GM12878 (cell line): ENCODE data around the gene CNTLN.

Experiments used
- ATF2 ChIP-seq: IDR thresholded peaks from 2 replicates; pipeline ENCODE4 v1.6.1; 2012; ENCODE audit warnings: low read length, inconsistent platforms
- POLR2A ChIP-seq: IDR thresholded peaks from 2 replicates; pipeline ENCODE4 v1.6.1; 2011; ENCODE audit warnings: low read depth, mild to moderate bottlenecking, low read length
- RFX5 ChIP-seq: IDR thresholded peaks from 2 replicates; pipeline ENCODE4 v1.6.1; 2011; ENCODE audit warnings: low read depth, low read length, improper control_type of control experiment

DNA sequence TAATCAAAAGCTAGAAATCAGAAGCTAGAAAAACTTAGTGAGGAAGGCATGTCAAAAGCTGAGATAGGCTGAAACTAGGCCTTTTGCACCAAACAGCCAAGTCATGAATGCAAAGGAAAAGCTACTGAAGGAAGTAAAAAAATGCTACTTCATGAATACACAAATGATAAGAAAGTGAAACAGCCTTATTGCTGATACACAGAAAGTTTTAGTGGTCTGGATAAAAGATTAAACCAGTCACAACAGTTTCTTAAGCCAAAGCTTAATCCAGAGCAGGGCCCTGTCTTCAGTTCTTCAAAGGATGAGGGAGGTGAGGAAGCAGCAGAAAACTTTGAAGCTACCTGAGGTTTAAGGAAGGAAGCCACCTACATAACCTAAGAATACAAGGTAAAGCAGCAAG lies 341.6 kb downstream of the CNTLN start:
- no peak for TF ChIP-seq RFX5
- TF ChIP-seq POLR2A = no peak
- no peak for TF ChIP-seq ATF2
